GM03348 (cell line): ENCODE measurements around the gene MYH9.
"Not testable (repeated sequence)": the region's sequence is repeated elsewhere in the genome, so short reads cannot be mapped to it uniquely, and the experiment has no call there.

Experiments used
- DNase-seq: peaks from one replicate; pipeline ENCODE4 v3.0.0; 2012; ENCODE audit warnings: low spot score

The MYH9 gene

GRCh38 chr22:36387959-36388726, at the start of gene MYH9:
MYH9 (minus strand) TSS chr22:36387967; CDS start chr22:36349236, 38,731 bp downstream.
- DNase-seq: peak; percentile 99

- no peak for DNase-seq
These were observed 48.0 kb upstream of the MYH9 start for GRCh38 chr22:36435516-36436415.

GRCh38 chr22:36433318-36434231, 45.8 kb upstream of the MYH9 start:
- DNase-seq: no peak

GRCh38 chr22:36432592-36433317, 45.0 kb upstream of the MYH9 start:
- DNase-seq: peak; percentile 56

GRCh38 chr22:36431977-36432376, 44.2 kb upstream of the MYH9 start:
- no peak for DNase-seq

GRCh38 chr22:36430863-36431262, 43.1 kb upstream of the MYH9 start:
- DNase-seq: no peak

- not testable (repeated sequence) for DNase-seq
These were observed 40.2 kb upstream of the MYH9 start for GRCh38 chr22:36427952-36428351.

GRCh38 chr22:36425977-36426523, 38.3 kb upstream of the MYH9 start:
- no peak for DNase-seq

GRCh38 chr22:36424901-36425579, 37.3 kb upstream of the MYH9 start:
- DNase-seq: no peak

- not testable (repeated sequence) for DNase-seq
These were observed 36.7 kb upstream of the MYH9 start for GRCh38 chr22:36424466-36424865.

- no peak for DNase-seq
These were observed 36.0 kb upstream of the MYH9 start for GRCh38 chr22:36423461-36424404.

- DNase-seq: no peak
These were observed 34.7 kb upstream of the MYH9 start for GRCh38 chr22:36422287-36423014.

GRCh38 chr22:36419912-36420882, 32.4 kb upstream of the MYH9 start:
- DNase-seq: no peak

GRCh38 chr22:36419177-36419911, 31.6 kb upstream of the MYH9 start:
- peak; percentile 61 for DNase-seq

GRCh38 chr22:36417281-36417686, 29.5 kb upstream of the MYH9 start:
- peak; percentile 35 for DNase-seq

- no peak for DNase-seq
These were observed 27.8 kb upstream of the MYH9 start for GRCh38 chr22:36415415-36416168.
